LNCaP clone FGC (cell line): ENCODE data around the gene SPCS1.

Experiments
- DNase-seq: peaks from one replicate; pipeline ENCODE4 v3.0.0-alpha.2; 2011; ENCODE audit warnings: low read depth
- H3K4me3 ChIP-seq: 2 replicates; pipeline ENCODE4 v1.5.1; 2011; ENCODE audit warnings: mild to moderate bottlenecking, low read depth, low read length, control low read depth
- TF ChIP-seq, protein P1 (sequence below): IDR thresholded peaks from 2 replicates; pipeline ENCODE4 v1.5.1; 2012; ENCODE audit warnings: mild to moderate bottlenecking; ENCODE audit not compliant: control insufficient read depth, insufficient read depth; ENCODE audit errors: extremely low read depth

The SPCS1 gene

DNA sequence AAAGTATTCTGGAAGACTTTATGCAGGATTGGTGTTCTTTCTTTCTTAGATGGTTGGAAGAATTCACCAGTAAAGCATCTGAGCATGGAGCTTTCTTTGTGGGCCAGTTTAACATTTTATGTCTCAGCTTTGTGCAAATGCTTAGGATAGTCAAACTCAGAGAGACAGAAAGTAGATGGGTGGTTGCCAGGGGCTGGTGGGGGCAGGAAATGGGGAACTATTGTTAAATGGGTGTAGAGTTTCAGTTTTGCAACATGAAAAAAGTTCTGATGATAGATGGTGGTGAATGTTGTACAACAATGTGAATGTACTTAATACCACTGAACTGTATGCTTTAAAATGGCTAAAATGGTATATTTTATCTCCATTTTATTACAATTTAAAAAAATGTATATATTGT lies 24.8 kb downstream of the SPCS1 start:
- H3K4me3 ChIP-seq: no peak overlapping the region
- DNase-seq: no peak
- TF ChIP-seq, protein P1, sequence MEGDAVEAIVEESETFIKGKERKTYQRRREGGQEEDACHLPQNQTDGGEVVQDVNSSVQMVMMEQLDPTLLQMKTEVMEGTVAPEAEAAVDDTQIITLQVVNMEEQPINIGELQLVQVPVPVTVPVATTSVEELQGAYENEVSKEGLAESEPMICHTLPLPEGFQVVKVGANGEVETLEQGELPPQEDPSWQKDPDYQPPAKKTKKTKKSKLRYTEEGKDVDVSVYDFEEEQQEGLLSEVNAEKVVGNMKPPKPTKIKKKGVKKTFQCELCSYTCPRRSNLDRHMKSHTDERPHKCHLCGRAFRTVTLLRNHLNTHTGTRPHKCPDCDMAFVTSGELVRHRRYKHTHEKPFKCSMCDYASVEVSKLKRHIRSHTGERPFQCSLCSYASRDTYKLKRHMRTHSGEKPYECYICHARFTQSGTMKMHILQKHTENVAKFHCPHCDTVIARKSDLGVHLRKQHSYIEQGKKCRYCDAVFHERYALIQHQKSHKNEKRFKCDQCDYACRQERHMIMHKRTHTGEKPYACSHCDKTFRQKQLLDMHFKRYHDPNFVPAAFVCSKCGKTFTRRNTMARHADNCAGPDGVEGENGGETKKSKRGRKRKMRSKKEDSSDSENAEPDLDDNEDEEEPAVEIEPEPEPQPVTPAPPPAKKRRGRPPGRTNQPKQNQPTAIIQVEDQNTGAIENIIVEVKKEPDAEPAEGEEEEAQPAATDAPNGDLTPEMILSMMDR: no peak

DNA sequence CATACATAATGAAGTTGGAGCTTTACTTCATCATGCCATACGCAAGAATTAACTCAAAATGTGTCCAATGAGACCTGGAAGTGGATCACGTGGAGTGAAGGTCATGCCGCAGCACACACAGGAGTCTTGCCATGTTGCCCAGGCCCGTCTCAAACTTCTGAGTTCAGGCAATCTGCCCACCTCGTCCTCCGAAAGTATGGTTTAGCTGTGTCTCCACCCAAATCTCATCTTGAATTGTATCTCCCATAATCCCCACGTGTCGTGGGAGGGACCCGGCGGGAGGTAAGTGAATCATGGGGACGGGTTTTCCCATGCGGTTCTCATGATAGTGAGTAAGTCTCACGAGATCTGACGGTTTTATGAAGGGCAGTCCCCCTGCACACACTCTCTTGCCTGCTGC lies 25.7 kb downstream of the SPCS1 start:
- TF ChIP-seq, protein P1: no peak
- no peak for DNase-seq
- H3K4me3 ChIP-seq: no peak overlapping the region

DNA sequence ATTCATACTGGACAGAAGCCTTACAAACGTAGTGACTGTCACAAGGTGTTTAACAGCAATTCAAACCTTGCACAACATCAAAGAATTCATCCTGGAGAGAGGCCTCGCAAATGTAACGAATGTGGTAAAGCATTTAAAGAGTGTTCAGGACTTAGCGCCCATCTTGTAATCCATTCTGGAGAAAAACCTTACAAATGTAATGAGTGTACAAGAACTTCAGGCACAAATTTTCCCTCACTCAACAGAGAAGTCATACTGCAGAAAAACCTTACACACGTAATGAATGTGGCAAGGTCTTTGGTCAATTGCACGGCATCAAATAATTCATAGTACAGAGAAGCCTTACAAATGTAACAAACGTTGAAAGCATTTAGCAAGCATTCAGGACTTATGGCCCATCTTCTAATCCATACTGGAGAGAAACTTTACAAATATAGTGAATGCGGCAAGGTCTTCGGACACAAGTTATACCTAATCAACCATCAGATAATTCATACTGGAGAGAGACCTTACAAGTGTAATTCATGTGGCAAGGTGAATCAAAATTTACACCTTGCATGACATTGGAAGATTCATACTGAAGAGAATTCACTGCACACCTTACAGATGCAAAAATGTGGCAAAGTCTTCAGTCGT lies 27.5 kb downstream of the SPCS1 start:
- TF ChIP-seq, protein P1: no peak
- no peak for DNase-seq
- H3K4me3 ChIP-seq: no peak overlapping the region

DNA sequence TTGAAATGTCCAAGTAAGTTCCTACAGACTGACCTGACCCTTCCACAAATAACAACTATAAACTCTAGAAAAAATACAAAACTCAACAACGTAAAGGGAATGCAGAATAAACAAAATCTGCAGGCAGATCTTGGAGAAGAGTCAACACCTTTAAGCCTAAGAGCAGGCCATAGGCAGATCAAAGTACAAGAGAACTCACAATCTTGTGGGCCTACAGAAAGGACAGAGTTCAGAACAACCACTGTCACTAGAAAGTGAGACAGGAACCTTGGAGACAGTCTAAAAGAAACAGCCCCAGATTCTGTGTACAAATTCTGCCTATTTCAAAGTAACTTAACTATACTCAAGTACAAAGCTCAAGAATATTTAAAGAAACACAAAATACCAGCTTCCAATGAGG lies 33.8 kb downstream of the SPCS1 start:
- no peak for DNase-seq
- TF ChIP-seq, protein P1: no peak
- no peak overlapping the region for H3K4me3 ChIP-seq

DNA sequence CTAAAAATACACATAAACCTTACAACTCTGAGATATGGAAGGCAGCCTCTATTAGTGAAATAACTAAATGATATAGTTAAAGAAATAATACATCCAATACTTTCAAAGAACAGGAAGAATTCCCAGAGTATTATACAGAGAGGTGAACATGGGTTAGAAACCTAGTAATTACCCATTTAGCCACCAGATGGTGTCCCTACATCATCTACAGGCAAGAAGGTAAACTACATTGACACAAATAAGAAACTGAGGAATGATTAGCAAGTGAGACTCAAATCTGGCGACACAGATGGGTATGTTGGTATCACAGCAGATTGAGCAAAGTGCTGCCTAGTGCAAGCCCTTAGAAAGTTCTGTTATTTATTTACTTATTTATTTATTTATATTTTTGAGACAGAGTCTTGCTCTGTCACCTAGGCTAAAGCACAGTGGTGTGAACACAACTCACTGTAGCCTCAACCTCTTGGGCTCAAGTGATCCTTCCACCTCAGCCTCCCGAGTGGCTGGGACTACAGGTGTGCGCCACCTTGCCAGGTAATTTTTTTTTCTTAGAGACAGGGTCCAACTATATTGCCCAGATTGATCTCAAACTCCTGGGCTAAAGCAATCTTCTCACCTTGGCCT lies 36.6 kb downstream of the SPCS1 start:
- H3K4me3 ChIP-seq: no peak overlapping the region
- no peak for DNase-seq
- TF ChIP-seq, protein P1: peak; percentile 61

DNA sequence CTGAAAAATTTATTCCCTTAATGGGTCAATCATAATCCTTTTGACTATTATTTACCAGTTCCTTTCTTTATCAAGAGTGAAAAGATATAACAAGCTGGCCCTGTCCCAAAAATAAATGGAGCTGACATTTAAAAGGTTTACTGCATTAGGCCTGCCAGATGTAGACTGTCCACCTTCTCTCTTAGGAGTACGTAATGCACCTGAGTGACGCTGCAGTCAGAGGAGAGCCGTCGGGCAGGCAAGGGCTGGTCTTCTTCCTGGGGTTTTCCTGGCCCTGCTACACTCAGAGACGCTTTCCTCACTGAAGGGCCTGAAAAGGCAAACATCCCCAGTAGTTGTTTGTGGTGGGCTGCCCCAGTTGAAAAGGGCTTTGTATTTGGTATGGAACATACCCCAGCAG lies 37.2 kb downstream of the SPCS1 start:
- TF ChIP-seq, protein P1: no peak
- DNase-seq: no peak
- no peak overlapping the region for H3K4me3 ChIP-seq

DNA sequence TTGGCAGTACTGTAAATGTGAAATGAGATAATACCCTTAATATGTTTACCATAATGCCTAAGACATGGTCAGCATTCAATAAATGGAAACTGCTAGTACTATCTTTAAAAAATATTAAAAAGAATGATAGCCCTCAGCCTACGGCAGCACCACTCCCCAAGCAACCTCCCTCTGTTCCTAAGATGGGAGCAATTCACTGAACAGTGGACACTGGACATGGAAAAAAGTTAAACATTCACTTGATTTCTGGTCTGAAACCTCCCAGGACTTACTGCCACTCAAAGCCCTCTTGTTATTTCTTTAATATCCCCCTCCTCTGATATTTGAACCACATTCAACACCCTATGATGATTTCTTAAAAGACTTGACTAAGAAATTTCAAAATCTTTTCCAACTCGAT lies 37.8 kb downstream of the SPCS1 start:
- TF ChIP-seq, protein P1: no peak
- no peak for DNase-seq
- H3K4me3 ChIP-seq: no peak overlapping the region
